Measurements from ENCODE around the gene SYT14. TPM values are rescaled to one million over a fixed set of nuclear protein-coding genes. Genes with fewer than 3 reads are reported as not detected.
"Not testable (repeated sequence)": the region's sequence is repeated elsewhere in the genome, so short reads cannot be mapped to it uniquely, and the experiment has no call there.

The SYT14 gene
- total RNA-seq, 2 donors from 2014 or later, result not detected

- H3K27me3 Mint-ChIP-seq, result peaks cover 0 to 5% of the 10 kb centered on the region in 2 donors
- H3K4me3 Mint-ChIP-seq, result no peak overlapping the region
- H3K4me1 Mint-ChIP-seq (ENCODE audit: low read depth in 2 of 2), result no peaks in the 10 kb centered on the region
- H3K36me3 Mint-ChIP-seq, result no peaks in the 10 kb centered on the region
- H3K9me3 Mint-ChIP-seq, result no peaks in the 10 kb centered on the region
- H3K27ac Mint-ChIP-seq, result no peak overlapping the region
- DNase-seq (ENCODE audit: low spot score) (no peak), ATAC-seq (no peak)
Observed at GRCh38 chr1:210021145-210021860, 83.3 kb downstream of the SYT14 start.

DNA sequence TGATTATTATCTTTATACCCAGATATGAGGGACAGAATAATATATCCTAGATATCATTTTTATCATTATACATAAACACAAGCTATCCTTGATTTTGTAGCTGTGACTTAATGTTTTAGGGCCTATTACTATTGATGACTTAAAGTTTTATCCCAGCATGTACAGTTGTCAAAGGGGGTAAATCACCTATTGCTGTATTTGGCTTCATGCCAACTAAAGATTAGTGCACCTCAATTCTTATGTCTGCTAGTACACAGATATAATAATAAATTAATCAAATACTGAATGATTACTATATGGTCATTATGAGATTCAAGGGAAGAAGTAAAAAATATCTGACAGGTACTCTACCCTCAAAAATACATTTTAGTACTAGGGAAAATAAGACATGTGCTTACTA lies 84.0 kb downstream of the SYT14 start:
- ATAC-seq, result no peak
- Mint-ChIP-seq H3K27me3 (no peaks in the 10 kb centered on the region), H3K9me3 (no peaks in the 10 kb centered on the region), H3K36me3 (no peaks in the 10 kb centered on the region), H3K4me1 (ENCODE audit: low read depth in 2 of 2) (no peaks in the 10 kb centered on the region), H3K27ac (no peak overlapping the region), H3K4me3 (no peak overlapping the region)
- DNase-seq (ENCODE audit: low spot score), result no peak

DNA sequence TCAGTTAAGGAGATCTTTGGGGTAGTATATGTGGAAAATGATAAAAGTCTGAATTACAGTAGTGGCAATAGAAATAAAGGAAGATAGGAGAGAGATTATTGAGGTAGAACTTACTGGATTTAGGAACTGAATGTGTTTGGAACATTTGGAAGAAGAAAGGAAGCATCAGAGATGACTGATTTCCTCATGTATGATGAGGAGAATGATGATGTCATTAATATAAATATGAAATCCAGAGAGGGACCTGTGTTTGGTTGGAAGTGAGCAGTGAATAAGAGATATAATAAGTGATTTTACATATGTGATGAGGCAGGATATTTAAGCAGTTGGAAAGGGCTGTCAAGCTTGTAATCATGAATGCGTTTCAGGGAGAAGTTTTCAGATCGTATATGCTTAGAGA lies 86.3 kb downstream of the SYT14 start:
- H3K9me3 Mint-ChIP-seq, result no peaks in the 10 kb centered on the region
- ATAC-seq, result no peak
- H3K4me1 Mint-ChIP-seq (ENCODE audit: low read depth in 2 of 2), result no peaks in the 10 kb centered on the region
- H3K27ac Mint-ChIP-seq, result no peak overlapping the region
- H3K36me3 Mint-ChIP-seq, result no peaks in the 10 kb centered on the region
- no peaks in the 10 kb centered on the region for H3K27me3 Mint-ChIP-seq
- no peak for DNase-seq (ENCODE audit: low spot score)
- no peak overlapping the region for H3K4me3 Mint-ChIP-seq

- no peak for DNase-seq (ENCODE audit: low spot score)
- H3K27ac Mint-ChIP-seq, result no peak overlapping the region
- ATAC-seq, result no peak
- H3K4me1 Mint-ChIP-seq (ENCODE audit: low read depth in 2 of 2), result no peaks in the 10 kb centered on the region
- no peaks in the 10 kb centered on the region for H3K9me3 Mint-ChIP-seq
- H3K4me3 Mint-ChIP-seq, result no peak overlapping the region
- no peaks in the 10 kb centered on the region for H3K27me3 Mint-ChIP-seq
- H3K36me3 Mint-ChIP-seq, result no peaks in the 10 kb centered on the region
Observed at GRCh38 chr1:210024996-210025395, 87.0 kb downstream of the SYT14 start.

DNA sequence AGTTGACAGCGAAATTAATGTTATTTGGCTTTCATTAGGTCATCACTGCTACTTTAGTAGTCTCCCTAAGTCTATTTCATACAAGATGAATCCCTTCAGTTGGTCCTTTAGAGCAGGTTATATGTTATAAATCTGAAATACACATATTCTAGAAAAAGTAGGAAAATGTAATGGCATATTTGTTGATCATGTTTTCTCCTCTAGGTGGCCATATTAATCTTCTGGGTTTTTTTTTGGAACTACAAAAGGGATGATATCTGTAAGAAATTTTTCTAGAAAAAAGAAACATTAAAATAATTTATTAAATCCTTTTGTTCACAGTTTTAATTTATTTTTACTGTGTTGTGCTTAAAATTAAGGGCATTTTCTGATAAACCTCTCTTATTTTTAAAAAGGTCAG lies 87.9 kb downstream of the SYT14 start:
- ATAC-seq (no peak), DNase-seq (ENCODE audit: low spot score) (no peak)
- Mint-ChIP-seq H3K27me3 (peaks cover 0 to 6% of the 10 kb centered on the region in 2 donors), H3K4me1 (ENCODE audit: low read depth in 2 of 2) (no peaks in the 10 kb centered on the region), H3K27ac (no peak overlapping the region), H3K4me3 (no peak overlapping the region), H3K36me3 (peaks cover 4% of the 10 kb centered on the region), H3K9me3 (peaks cover 3% of the 10 kb centered on the region)

DNA sequence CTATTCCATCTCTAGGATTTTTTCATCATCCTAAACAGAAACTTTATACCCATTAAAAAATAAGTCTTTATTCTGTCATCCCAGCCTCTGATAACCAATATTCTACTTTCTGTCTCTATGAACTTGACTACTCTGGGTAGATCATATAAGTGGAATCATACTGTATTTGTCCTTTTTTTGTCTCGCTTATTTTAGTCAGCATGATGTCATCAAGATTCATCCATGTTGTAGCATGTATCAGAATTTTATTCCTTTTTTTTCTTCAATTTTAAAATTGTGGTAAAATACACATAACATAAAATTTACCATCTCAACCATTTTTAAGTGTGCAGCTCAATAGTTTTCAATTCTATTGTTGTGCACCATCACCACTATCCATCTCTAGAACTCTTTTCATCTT lies 90.0 kb downstream of the SYT14 start:
- H3K36me3 Mint-ChIP-seq, result peaks cover 4% of the 10 kb centered on the region
- no peak for ATAC-seq
- peaks cover 0 to 6% of the 10 kb centered on the region in 2 donors for H3K27me3 Mint-ChIP-seq
- no peak overlapping the region for H3K4me3 Mint-ChIP-seq
- H3K27ac Mint-ChIP-seq, result no peak overlapping the region
- H3K4me1 Mint-ChIP-seq (ENCODE audit: low read depth in 2 of 2), result no peaks in the 10 kb centered on the region
- peaks cover 3% of the 10 kb centered on the region for H3K9me3 Mint-ChIP-seq
- DNase-seq (ENCODE audit: low spot score), result no peak

DNA sequence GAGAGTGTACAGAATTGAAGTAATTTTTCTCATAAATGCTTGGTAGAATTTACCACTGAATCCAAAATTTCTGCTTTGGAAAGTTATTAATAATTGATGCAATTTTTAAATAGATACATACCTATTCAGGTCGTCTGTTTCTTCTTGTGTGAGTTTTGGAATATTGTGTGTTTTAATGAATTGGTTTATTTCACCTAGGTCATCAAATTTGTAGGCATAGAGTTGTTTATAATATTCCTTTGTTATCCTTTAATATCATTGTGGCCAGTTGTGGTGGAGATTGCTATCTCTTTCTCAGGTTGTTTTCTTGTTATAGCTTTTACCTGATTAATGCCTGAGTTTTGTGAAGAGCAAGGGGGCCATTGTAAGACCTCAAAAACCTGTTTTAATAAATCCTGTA lies 93.5 kb downstream of the SYT14 start:
- Mint-ChIP-seq H3K4me3 (no peak overlapping the region), H3K9me3 (peaks cover 3% of the 10 kb centered on the region), H3K27ac (no peak overlapping the region), H3K36me3 (peaks cover 4% of the 10 kb centered on the region), H3K27me3 (peaks cover 0 to 6% of the 10 kb centered on the region in 2 donors), H3K4me1 (ENCODE audit: low read depth in 2 of 2) (no peaks in the 10 kb centered on the region)
- no peak for DNase-seq (ENCODE audit: low spot score)
- ATAC-seq, result no peak

DNA sequence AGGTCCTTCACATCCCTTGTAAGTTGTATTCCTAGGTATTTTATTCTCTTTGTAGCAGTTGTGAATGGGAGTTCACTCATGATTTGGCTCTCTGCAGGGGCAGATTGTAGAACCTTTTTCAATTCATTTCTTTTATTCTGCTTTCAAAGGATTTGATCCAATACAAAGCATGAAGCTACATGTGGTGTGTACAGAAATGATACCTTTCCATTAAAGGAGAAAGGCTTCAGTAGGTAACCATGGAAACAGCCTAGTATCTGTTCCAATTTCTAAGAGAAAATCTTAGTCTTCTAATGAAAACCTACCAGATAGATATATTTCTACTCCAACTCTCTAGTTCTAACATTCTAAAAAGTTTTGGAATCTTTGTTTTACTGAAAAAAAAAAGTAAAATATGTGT lies 105.0 kb downstream of the SYT14 start:
- DNase-seq (ENCODE audit: low spot score) (no peak), ATAC-seq (no peak)
- Mint-ChIP-seq H3K4me3 (no peak overlapping the region), H3K36me3 (no peaks in the 10 kb centered on the region), H3K27ac (no peak overlapping the region), H3K27me3 (no peaks in the 10 kb centered on the region), H3K4me1 (ENCODE audit: low read depth in 2 of 2) (no peaks in the 10 kb centered on the region), H3K9me3 (peaks cover 2% of the 10 kb centered on the region)

GRCh38 chr1:210049616-210050015 lies 111.6 kb downstream of the SYT14 start:
- ATAC-seq (no peak), DNase-seq (ENCODE audit: low spot score) (no peak)
- Mint-ChIP-seq H3K9me3 (peaks cover 5% of the 10 kb centered on the region), H3K36me3 (no peaks in the 10 kb centered on the region), H3K4me1 (ENCODE audit: low read depth in 2 of 2) (no peaks in the 10 kb centered on the region), H3K27me3 (no peaks in the 10 kb centered on the region), H3K27ac (no peak overlapping the region), H3K4me3 (no peak overlapping the region)

DNA sequence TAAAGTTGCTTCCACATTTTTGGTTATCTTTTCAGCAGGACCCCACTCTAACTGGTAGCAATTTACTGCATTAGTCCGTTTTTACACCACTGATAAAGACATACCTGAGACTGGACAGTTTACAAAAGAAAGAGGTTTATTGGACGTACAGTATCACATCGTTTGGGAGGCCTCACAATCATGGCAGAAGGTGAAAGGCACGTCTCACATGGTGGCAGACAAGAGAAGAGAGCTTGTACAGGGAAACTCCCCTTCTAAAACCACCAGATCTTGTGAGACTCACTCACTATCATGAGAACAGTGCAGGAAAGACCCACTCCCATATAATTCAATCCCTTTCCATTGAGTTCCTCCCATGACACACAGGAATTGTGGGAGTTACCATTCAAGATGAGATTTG lies 112.5 kb downstream of the SYT14 start:
- not testable (repeated sequence) for H3K36me3 Mint-ChIP-seq; H3K4me1 Mint-ChIP-seq (ENCODE audit: low read depth in 2 of 2); H3K27ac Mint-ChIP-seq

GRCh38 chr1:210053126-210053525 lies 115.1 kb downstream of the SYT14 start:
- no peaks in the 10 kb centered on the region for H3K36me3 Mint-ChIP-seq
- no peaks in the 10 kb centered on the region for H3K4me1 Mint-ChIP-seq (ENCODE audit: low read depth in 2 of 2)
- H3K27ac Mint-ChIP-seq, result no peak overlapping the region
- ATAC-seq (no peak), DNase-seq (ENCODE audit: low spot score) (no peak)
- peaks cover 5% of the 10 kb centered on the region for H3K9me3 Mint-ChIP-seq
- no peak overlapping the region for H3K4me3 Mint-ChIP-seq
- H3K27me3 Mint-ChIP-seq, result no peaks in the 10 kb centered on the region

More for the DNA sequence above, 112.5 kb downstream of the SYT14 start:
- not testable (repeated sequence) for H3K27me3 Mint-ChIP-seq; DNase-seq (ENCODE audit: low spot score); ATAC-seq; H3K9me3 Mint-ChIP-seq; H3K4me3 Mint-ChIP-seq

DNA sequence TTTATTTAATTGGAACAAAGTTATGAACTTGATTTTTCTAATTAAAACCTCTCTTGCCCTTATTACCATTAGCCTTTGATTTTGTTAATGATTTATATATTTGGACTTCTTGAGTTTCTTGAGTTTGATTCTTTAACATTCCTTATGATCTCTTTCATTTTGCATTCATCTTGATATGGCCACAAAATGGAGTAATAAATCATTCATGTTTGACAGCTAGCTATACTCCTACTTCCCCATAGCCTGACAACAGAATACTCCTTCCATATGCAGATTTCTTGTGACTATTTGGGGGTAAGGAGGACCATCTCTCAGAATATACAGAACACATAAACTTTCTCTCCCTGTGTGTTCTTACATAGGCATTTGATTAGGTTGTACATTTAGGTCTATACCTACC lies 119.6 kb downstream of the SYT14 start:
- no peak for DNase-seq (ENCODE audit: low spot score)
- Mint-ChIP-seq H3K27ac (no peak overlapping the region), H3K4me1 (ENCODE audit: low read depth in 2 of 2) (no peaks in the 10 kb centered on the region), H3K9me3 (no peaks in the 10 kb centered on the region), H3K36me3 (no peaks in the 10 kb centered on the region), H3K4me3 (no peak overlapping the region), H3K27me3 (no peaks in the 10 kb centered on the region)
- ATAC-seq, result no peak

DNA sequence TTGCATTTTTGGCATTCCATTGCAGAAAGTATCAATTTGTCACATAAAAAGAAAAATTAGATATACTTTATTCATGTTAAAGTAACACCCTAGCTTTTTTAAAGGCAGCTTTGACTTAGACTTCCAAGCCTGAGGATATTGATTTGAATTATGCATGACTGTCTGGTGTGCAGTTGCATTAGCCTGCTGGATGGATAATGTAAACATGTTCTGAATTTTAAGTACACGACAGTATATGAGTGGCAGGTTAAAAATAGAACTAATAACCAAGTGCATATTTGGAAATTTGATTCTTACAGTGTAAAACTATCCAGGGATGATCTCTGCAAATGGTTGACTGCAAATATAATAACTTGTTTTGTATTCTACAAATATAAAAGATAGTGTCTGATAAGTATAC lies 124.0 kb downstream of the SYT14 start:
- no peak overlapping the region for H3K27ac Mint-ChIP-seq
- no peak overlapping the region for H3K4me3 Mint-ChIP-seq
- no peaks in the 10 kb centered on the region for H3K36me3 Mint-ChIP-seq
- no peak for ATAC-seq
- H3K4me1 Mint-ChIP-seq (ENCODE audit: low read depth in 2 of 2), result no peaks in the 10 kb centered on the region
- peaks cover 5% of the 10 kb centered on the region for H3K9me3 Mint-ChIP-seq
- no peak for DNase-seq (ENCODE audit: low spot score)
- H3K27me3 Mint-ChIP-seq, result no peaks in the 10 kb centered on the region

- Mint-ChIP-seq H3K4me1 (ENCODE audit: low read depth in 2 of 2) (no peaks in the 10 kb centered on the region), H3K36me3 (peaks cover 4% of the 10 kb centered on the region), H3K27ac (no peak overlapping the region), H3K9me3 (no peaks in the 10 kb centered on the region), H3K27me3 (no peaks in the 10 kb centered on the region), H3K4me3 (no peak overlapping the region)
- no peak for DNase-seq (ENCODE audit: low spot score)
- ATAC-seq, result no peak
Observed at GRCh38 chr1:210070531-210070930, 132.5 kb downstream of the SYT14 start.

DNA sequence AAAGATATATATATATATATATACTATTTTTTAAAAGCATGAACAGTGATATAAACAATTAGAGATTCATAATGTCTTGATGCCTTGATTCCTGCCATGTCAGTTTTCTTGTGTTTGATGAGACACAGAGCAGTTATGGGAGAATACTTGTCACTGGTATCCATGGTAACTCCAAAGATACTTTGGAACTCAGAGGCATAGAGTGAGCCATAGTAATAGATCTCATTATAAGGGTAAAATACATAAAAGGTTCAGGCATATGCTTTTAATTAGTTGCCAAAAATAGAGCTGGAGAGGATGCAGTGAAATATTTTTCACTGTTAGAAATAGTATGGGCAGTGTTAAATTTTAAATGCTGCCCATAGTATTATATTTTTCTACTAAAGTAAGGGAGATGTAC lies 134.1 kb downstream of the SYT14 start:
- Mint-ChIP-seq H3K9me3 (no peaks in the 10 kb centered on the region), H3K4me3 (no peak overlapping the region), H3K27me3 (no peaks in the 10 kb centered on the region), H3K4me1 (ENCODE audit: low read depth in 2 of 2) (no peaks in the 10 kb centered on the region), H3K36me3 (peaks cover 3% of the 10 kb centered on the region), H3K27ac (no peak overlapping the region)
- no peak for DNase-seq (ENCODE audit: low spot score)
- ATAC-seq, result no peak

All from natural killer cell treated with Interleukin-12 subunit alpha and Interleukin-12 subunit beta and Interleukin-15 and Interleukin-18, amount 100 ng/mL, for 72 hours (primary cell).